ENCODE measurements around the gene SCP2. TPM values are rescaled to one million over a fixed set of nuclear protein-coding genes. Genes with fewer than 3 reads are reported as not detected.
A peak's percentile ranks its signal among the peaks of the same experiment; 100 is the strongest.

Gene SCP2
- total RNA-seq, 1 experiment from 2014 or later: 56.4 TPM

GRCh38 chr1:53065391-53065790 is 138.3 kb downstream of the SCP2 start:
- H3K4me1 Mint-ChIP-seq: 0 out of 2 replicates have a peak, but pooled peaks cover 5% of the 10 kb centered on the region
- H3K9me3 Mint-ChIP-seq: no peaks in the 10 kb centered on the region
- ATAC-seq: no peak
- CTCF ChIA-PET: no interaction called here
- H3K4me3 Mint-ChIP-seq: no peak overlapping the region
- peaks cover 51% of the 10 kb centered on the region for H3K27me3 Mint-ChIP-seq (ENCODE audit: low read depth)
- peak; percentile 32 for DNase-seq (ENCODE audit: low spot score)
- H3K27ac Mint-ChIP-seq: no peak overlapping the region
- POLR2A ChIA-PET: no interaction called here
- H3K36me3 Mint-ChIP-seq: no peaks in the 10 kb centered on the region
- TF ChIP-seq ATF3 (CRISPR knock-in tag; conservative IDR thresholded peaks at IDR 0.05) (no peak), ZNF423 (CRISPR knock-in tag; IDR thresholded peaks at IDR 0.05) (no peak), ZNF121 (CRISPR knock-in tag; IDR thresholded peaks at IDR 0.05) (no peak), NFATC4 (CRISPR knock-in tag; IDR thresholded peaks at IDR 0.05) (no peak), STAT6 (CRISPR knock-in tag; conservative IDR thresholded peaks at IDR 0.05; ENCODE audit: low read depth) (no peak), NR2C2 (CRISPR knock-in tag; IDR thresholded peaks at IDR 0.05) (no peak), CDX4 (CRISPR knock-in tag; IDR thresholded peaks at IDR 0.05; ENCODE audit: borderline replicate concordance) (no peak), FOXP1 (CRISPR knock-in tag; IDR thresholded peaks at IDR 0.05; ENCODE audit: borderline replicate concordance) (no peak), TCF7 (CRISPR knock-in tag; IDR thresholded peaks at IDR 0.05; ENCODE audit: low read depth) (no peak), ZBTB43 (CRISPR knock-in tag; IDR thresholded peaks at IDR 0.05) (no peak)
- TF ChIP-seq, protein P1, sequence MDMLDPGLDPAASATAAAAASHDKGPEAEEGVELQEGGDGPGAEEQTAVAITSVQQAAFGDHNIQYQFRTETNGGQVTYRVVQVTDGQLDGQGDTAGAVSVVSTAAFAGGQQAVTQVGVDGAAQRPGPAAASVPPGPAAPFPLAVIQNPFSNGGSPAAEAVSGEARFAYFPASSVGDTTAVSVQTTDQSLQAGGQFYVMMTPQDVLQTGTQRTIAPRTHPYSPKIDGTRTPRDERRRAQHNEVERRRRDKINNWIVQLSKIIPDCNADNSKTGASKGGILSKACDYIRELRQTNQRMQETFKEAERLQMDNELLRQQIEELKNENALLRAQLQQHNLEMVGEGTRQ (CRISPR knock-in tag; IDR thresholded peaks at IDR 0.05): no peak
- TF ChIP-seq, protein P2, sequence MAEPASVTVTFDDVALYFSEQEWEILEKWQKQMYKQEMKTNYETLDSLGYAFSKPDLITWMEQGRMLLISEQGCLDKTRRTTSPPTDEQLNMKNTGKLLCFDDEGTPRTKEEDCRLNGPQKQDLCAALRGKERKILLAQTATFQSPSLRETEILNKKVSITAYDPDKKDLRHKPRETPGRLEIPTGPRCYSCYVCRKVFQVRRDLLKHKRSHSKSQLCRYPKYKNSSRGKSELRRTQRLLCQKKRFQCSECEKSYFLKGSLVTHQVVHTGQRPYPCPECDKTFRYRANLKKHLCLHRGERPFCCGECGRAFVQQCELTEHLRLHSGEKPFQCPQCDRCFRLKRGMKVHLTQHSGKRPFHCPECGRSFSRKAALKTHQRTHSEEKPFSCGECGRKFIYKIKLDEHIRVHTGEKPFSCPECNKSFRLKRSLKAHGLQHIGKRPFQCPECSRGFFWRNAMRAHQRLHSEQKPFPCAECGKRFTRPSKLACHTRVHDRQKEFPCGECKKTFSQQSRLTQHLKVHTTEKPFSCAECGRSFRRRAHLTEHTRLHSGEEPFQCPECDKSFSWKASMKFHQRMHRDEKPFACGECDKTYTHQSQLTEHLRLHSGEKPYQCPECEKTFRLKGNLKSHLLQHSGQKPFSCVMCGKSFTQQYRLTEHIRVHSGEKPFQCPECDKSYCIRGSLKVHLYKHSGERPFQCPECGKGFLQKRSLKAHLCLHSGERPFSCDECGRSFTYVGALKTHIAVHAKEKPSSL (CRISPR knock-in tag; conservative IDR thresholded peaks at IDR 0.05): no peak

DNA sequence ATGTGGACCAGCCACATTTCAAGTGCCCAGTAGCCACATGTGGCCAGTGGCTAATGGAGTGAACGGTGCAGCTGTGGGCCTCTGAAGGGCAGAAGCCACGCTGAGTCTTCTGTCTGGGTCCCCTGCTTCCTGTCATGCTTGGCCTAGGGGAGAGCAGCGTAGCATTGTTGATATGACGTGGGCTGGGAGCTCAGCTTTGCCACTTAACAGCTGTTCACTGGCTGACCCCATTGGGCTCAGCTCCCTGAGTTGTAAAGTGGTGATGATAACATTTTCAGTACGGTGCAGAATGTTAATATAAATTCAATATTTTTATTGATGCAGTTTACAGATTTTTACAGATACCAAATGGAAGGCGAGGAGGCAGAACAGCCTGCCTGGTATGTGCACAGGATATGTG is 139.4 kb downstream of the SCP2 start:
- POLR2A ChIA-PET: no interaction called here
- H3K4me1 Mint-ChIP-seq: 0 out of 2 replicates have a peak, but pooled peaks cover 5% of the 10 kb centered on the region
- no peaks in the 10 kb centered on the region for H3K36me3 Mint-ChIP-seq
- H3K4me3 Mint-ChIP-seq: no peak overlapping the region
- H3K9me3 Mint-ChIP-seq: no peaks in the 10 kb centered on the region
- ATAC-seq (no peak), DNase-seq (ENCODE audit: low spot score) (no peak)
- H3K27me3 Mint-ChIP-seq (ENCODE audit: low read depth): peaks cover 40% of the 10 kb centered on the region
- no peak overlapping the region for H3K27ac Mint-ChIP-seq
- CTCF ChIA-PET: interaction anchor here (1.3 kb wide), 1 partner anchor 12 kb away, joined by 3 read pairs; no protein-coding TSS in a partner anchor
- TF ChIP-seq SP1 (CRISPR knock-in tag; conservative IDR thresholded peaks at IDR 0.05) (no peak), CDX4 (CRISPR knock-in tag; IDR thresholded peaks at IDR 0.05; ENCODE audit: borderline replicate concordance) (no peak), CTCF (IDR thresholded peaks at IDR 0.05) (no peak), MLX (CRISPR knock-in tag; IDR thresholded peaks at IDR 0.05) (no peak), ZNF671 (CRISPR knock-in tag; IDR thresholded peaks at IDR 0.05) (no peak), TEAD1 (CRISPR knock-in tag; IDR thresholded peaks at IDR 0.05) (no peak), ZNF512 (CRISPR knock-in tag; IDR thresholded peaks at IDR 0.05; ENCODE audit: borderline replicate concordance) (no peak), TCF7 (CRISPR knock-in tag; IDR thresholded peaks at IDR 0.05; ENCODE audit: low read depth) (no peak), CREM (CRISPR knock-in tag; IDR thresholded peaks at IDR 0.05) (no peak), ZNF396 (CRISPR knock-in tag; IDR thresholded peaks at IDR 0.05; ENCODE audit: borderline replicate concordance) (no peak)
- TF ChIP-seq, protein P1 (CRISPR knock-in tag; IDR thresholded peaks at IDR 0.05): no peak
